ENCODE measurements around the gene AMIGO2. TPM values are rescaled to one million over a fixed set of nuclear protein-coding genes. Genes with fewer than 3 reads are reported as not detected.

The AMIGO2 gene
- total RNA-seq, 4 donors from 2014 or later, result 1.4 to 2.7 (median 2.3) TPM

DNA sequence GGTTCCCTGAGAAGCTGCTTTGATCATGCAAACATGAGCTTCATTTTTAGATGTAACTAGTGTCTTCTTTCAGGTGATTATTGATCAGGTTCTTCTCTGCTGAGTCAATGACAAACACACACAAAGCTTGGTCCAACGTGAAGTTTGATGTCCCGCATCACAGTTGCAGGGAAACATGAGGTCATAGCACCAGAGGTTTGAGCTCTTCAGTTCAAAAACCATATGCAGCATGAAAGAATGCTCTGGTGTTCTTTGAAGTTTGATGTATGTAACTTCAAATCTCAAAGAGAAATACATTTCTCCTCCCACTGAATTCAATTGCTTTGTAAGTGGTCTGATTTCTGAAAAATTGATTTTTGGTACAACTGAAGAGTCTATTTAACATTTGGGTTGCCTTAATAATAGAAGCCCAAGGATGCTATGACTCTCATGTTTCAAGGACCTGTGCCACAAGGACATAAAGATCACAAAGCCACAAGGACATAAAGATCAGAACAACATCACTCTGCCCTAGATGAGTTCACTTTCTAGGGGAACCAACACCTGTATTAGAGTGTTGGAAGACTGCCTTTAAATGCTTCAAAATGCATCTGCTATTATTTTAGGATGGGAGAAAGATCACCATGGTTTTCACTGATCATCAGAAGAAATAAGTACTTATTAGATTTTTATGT is 31.1 kb upstream of the AMIGO2 start:
- H3K27me3 ChIP-seq, result no peaks in the 10 kb centered on the region
- DNase-seq (ENCODE audit: low spot score in 2 of 2), result no peak
- H3K4me1 ChIP-seq, result no peaks in the 10 kb centered on the region
- H3K36me3 ChIP-seq, result no peaks in the 10 kb centered on the region
- TF ChIP-seq, protein P1, sequence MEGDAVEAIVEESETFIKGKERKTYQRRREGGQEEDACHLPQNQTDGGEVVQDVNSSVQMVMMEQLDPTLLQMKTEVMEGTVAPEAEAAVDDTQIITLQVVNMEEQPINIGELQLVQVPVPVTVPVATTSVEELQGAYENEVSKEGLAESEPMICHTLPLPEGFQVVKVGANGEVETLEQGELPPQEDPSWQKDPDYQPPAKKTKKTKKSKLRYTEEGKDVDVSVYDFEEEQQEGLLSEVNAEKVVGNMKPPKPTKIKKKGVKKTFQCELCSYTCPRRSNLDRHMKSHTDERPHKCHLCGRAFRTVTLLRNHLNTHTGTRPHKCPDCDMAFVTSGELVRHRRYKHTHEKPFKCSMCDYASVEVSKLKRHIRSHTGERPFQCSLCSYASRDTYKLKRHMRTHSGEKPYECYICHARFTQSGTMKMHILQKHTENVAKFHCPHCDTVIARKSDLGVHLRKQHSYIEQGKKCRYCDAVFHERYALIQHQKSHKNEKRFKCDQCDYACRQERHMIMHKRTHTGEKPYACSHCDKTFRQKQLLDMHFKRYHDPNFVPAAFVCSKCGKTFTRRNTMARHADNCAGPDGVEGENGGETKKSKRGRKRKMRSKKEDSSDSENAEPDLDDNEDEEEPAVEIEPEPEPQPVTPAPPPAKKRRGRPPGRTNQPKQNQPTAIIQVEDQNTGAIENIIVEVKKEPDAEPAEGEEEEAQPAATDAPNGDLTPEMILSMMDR (IDR thresholded peaks at IDR 0.05), result no peak
- H3K27ac ChIP-seq, result no peak overlapping the region
- WGBS, result 77% methylated on average over 2 of the region's 2 CpGs
- H3K9me3 ChIP-seq, result no peaks in the 10 kb centered on the region
- H3K4me3 ChIP-seq, result no peak overlapping the region

DNA sequence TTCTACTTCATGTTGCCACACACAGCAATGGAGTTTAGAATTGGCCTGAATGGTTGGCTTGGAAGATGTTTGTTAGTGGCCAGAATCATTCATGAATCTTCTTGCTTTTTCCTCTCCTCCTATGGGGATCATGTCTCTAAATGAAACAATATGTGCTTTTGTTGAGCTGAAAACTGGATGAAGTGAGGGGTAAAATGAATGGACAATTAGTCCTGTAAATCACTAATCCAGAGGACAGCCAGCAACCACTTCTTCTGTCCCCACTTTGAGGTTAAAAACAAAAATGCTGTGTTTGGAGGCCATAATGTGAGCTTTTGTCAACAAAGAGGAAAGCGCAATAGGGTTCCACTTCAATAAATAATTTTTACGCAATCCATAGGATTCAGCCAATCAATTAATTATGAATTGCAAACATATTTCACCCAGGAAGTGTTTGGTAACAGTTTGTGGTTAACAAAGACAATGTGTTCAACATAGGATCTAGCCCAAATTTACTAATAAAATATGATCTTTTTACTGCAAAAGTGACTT is 30.3 kb upstream of the AMIGO2 start:
- Histone ChIP-seq H3K4me3 (no peak overlapping the region), H3K27me3 (no peaks in the 10 kb centered on the region), H3K4me1 (no peaks in the 10 kb centered on the region), H3K9me3 (no peaks in the 10 kb centered on the region), H3K36me3 (no peaks in the 10 kb centered on the region), H3K27ac (no peak overlapping the region)
- 71% methylated on average over 2 of the region's 2 CpGs for whole genome bisulfite sequencing
- DNase-seq (ENCODE audit: low spot score in 2 of 2), result no peak
- TF ChIP-seq EP300 (IDR thresholded peaks at IDR 0.05), result no peak
- no peak for TF ChIP-seq POLR2A (IDR thresholded peaks at IDR 0.05)
- TF ChIP-seq POLR2AphosphoS5 (IDR thresholded peaks at IDR 0.05), result no peak
- TF ChIP-seq, protein P1 (IDR thresholded peaks at IDR 0.05), result no peak

GRCh38 chr12:47107926-47108325 is 28.2 kb upstream of the AMIGO2 start:
- H3K4me1 ChIP-seq, result no peaks in the 10 kb centered on the region
- H3K9me3 ChIP-seq, result no peaks in the 10 kb centered on the region
- DNase-seq (ENCODE audit: low spot score in 2 of 2), result no peak
- no peaks in the 10 kb centered on the region for H3K36me3 ChIP-seq
- H3K27ac ChIP-seq, result no peak overlapping the region
- TF ChIP-seq, protein P1 (IDR thresholded peaks at IDR 0.05), result no peak
- no peak for TF ChIP-seq POLR2AphosphoS5 (IDR thresholded peaks at IDR 0.05)
- no peak for TF ChIP-seq POLR2A (IDR thresholded peaks at IDR 0.05)
- TF ChIP-seq EP300 (IDR thresholded peaks at IDR 0.05), result no peak
- H3K4me3 ChIP-seq, result no peak overlapping the region
- no peaks in the 10 kb centered on the region for H3K27me3 ChIP-seq

DNA sequence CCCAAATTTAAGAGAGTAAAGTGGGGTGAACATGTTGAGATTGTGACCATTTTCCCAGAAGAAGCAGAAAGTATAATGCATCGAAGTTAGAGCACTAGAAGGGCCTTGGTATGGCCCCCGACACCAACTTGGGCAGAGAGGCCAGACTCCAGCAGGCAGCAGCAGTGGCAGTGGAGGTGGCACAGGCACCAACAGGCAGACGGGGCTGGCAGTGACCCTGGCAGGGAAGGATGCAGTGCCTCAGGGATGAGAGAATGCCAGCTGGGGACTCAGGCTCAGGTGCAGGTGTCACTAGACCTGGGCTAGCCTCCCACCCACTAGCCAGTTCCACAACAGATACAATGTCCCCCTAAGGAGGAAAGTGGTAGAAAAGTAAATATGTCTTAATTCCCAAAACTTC is 27.7 kb upstream of the AMIGO2 start:
- no peaks in the 10 kb centered on the region for H3K4me1 ChIP-seq
- H3K9me3 ChIP-seq, result no peaks in the 10 kb centered on the region
- no peak for TF ChIP-seq EP300 (IDR thresholded peaks at IDR 0.05)
- no peak for TF ChIP-seq POLR2AphosphoS5 (IDR thresholded peaks at IDR 0.05)
- TF ChIP-seq, protein P1 (IDR thresholded peaks at IDR 0.05), result no peak
- TF ChIP-seq POLR2A (IDR thresholded peaks at IDR 0.05), result no peak
- 93% methylated on average over 3 of the region's 3 CpGs for WGBS
- no peak overlapping the region for H3K27ac ChIP-seq
- H3K4me3 ChIP-seq, result no peak overlapping the region
- H3K36me3 ChIP-seq, result no peaks in the 10 kb centered on the region
- no peak for DNase-seq (ENCODE audit: low spot score in 2 of 2)
- no peaks in the 10 kb centered on the region for H3K27me3 ChIP-seq

GRCh38 chr12:47105914-47106674 is 26.3 kb upstream of the AMIGO2 start:
- Histone ChIP-seq H3K4me1 (no peaks in the 10 kb centered on the region), H3K27me3 (no peaks in the 10 kb centered on the region), H3K36me3 (no peaks in the 10 kb centered on the region), H3K9me3 (no peaks in the 10 kb centered on the region), H3K27ac (no peak overlapping the region), H3K4me3 (no peak overlapping the region)
- no peak for DNase-seq (ENCODE audit: low spot score in 2 of 2)
- WGBS, result 89% methylated on average over 10 of the region's 10 CpGs
- no peak for TF ChIP-seq POLR2A (IDR thresholded peaks at IDR 0.05)
- TF ChIP-seq POLR2AphosphoS5 (IDR thresholded peaks at IDR 0.05), result no peak
- no peak for TF ChIP-seq EP300 (IDR thresholded peaks at IDR 0.05)
- TF ChIP-seq, protein P1 (IDR thresholded peaks at IDR 0.05), result no peak

Data from suprapubic skin (tissue), 4 donors.